Smooth muscle cell (in vitro differentiated cells): ENCODE data around the gene MPPED2. TPM values are rescaled to one million over a fixed set of nuclear protein-coding genes. Genes with fewer than 3 reads are reported as not detected.

Experiments
- DNase-seq: peaks from one replicate; lab custom pipeline; 2025; ENCODE audit not compliant: unreplicated experiment; lab: John Stamatoyannopoulos, UW
- H2AFZ ChIP-seq: fragments of 200-600 bp; sonication (generic); 2 replicates; pipeline ENCODE4 v1.6.0; 2016; ENCODE audit warnings: antibody characterized with exemption, low read depth, mild to moderate bottlenecking
- H3F3A ChIP-seq: fragments of 200-600 bp; sonication (generic); 2 replicates; pipeline ENCODE4 v1.6.0; 2017; ENCODE audit warnings: antibody characterized with exemption, low read depth
- H3K27ac ChIP-seq: fragments of 200-600 bp; sonication (generic); 2 replicates; pipeline ENCODE4 v1.5.1; 2016; ENCODE audit warnings: low read depth, mild to moderate bottlenecking
- H3K27me3 ChIP-seq: fragments of 200-600 bp; sonication (generic); 2 replicates; pipeline ENCODE4 v1.6.1; 2016; ENCODE audit warnings: low read depth, mild to moderate bottlenecking
- H3K36me3 ChIP-seq: fragments of 200-600 bp; sonication (generic); 2 replicates; pipeline ENCODE4 v1.5.1; 2016; ENCODE audit warnings: low read depth
- H3K4me1 ChIP-seq: fragments of 200-600 bp; sonication (generic); 2 replicates; pipeline ENCODE4 v1.5.1; 2016; ENCODE audit warnings: low read depth
- H3K4me2 ChIP-seq: fragments of 200-600 bp; sonication (generic); 2 replicates; pipeline ENCODE4 v1.6.0; 2016; ENCODE audit warnings: mild to moderate bottlenecking
- H3K4me3 ChIP-seq: fragments of 200-600 bp; sonication (generic); 2 replicates; pipeline ENCODE4 v1.5.1; 2016; ENCODE audit warnings: mild to moderate bottlenecking
- H3K79me2 ChIP-seq: fragments of 200-600 bp; sonication (generic); 2 replicates; pipeline ENCODE4 v1.6.0; 2016; ENCODE audit warnings: low read depth, mild to moderate bottlenecking
- H3K9ac ChIP-seq: fragments of 200-600 bp; sonication (generic); 2 replicates; pipeline ENCODE4 v1.6.0; 2016; ENCODE audit warnings: low read depth
- H3K9me3 ChIP-seq: fragments of 200-600 bp; sonication (generic); replicated peaks from 2 replicates; pipeline ENCODE4 v1.5.1; 2016; ENCODE audit warnings: low read depth
- H4K20me1 ChIP-seq: fragments of 200-600 bp; sonication (generic); 2 replicates; pipeline ENCODE4 v1.6.0; 2016; ENCODE audit warnings: low read depth
- CTCF ChIP-seq: fragments of 200-600 bp; sonication (generic); IDR thresholded peaks from 2 replicates; pipeline ENCODE4 v1.5.1; 2017; ENCODE audit warnings: borderline replicate concordance, mild to moderate bottlenecking, antibody characterized with exemption; ENCODE audit not compliant: insufficient read depth, poor library complexity, severe bottlenecking
- WGBS: methylation state at CpG from one replicate; pipeline ENCODE4 v1.1.7; 2016; ENCODE audit warnings: low lambda C conversion rate; 5-methylcytosine and 5-hydroxymethylcytosine counted together
- polyA plus RNA-seq: library from polyadenylated mRNA; unstranded; fragments of >200 nt; fragmentation: Nextera tagmentation; extraction: Ambion mirVana; gene quantifications from 2 replicates; pipeline ENCODE4 v1.2.1, GENCODE V29; 2016
- total RNA-seq: library from RNA; depleted of rRNA; stranded (reverse); fragments of >200 nt; gene quantifications from 2 replicates; pipeline ENCODE4 v1.2.3, GENCODE V29; 2014

The MPPED2 gene
- total and polyA plus RNA-seq, 2 experiments from 2014 or later: 0.82 to 1.4 TPM

GRCh38 chr11:30420233-30420787 lies 165.8 kb downstream of the MPPED2 start:
- Histone ChIP-seq H3K79me2 (no peaks in the 10 kb centered on the region), H3K9ac (no peak overlapping the region), H3K36me3 (no peaks in the 10 kb centered on the region), H4K20me1 (no peaks in the 10 kb centered on the region), H3K9me3 (no peaks in the 10 kb centered on the region), H3K27me3 (no peaks in the 10 kb centered on the region), H3K27ac (no peak overlapping the region), H3K4me2 (no peak overlapping the region), H2AFZ (no peak overlapping the region), H3F3A (no peaks in the 10 kb centered on the region), H3K4me3 (no peak overlapping the region), H3K4me1 (peaks cover 21% of the 10 kb centered on the region)
- no peak for DNase-seq
- no peak for TF ChIP-seq CTCF
- 88% methylated on average over 5 of the region's 5 CpGs for WGBS

GRCh38 chr11:30414806-30415205 lies 171.3 kb downstream of the MPPED2 start:
- no peak overlapping the region for H3K4me3 ChIP-seq
- no peak overlapping the region for H3K4me2 ChIP-seq
- no peaks in the 10 kb centered on the region for H4K20me1 ChIP-seq
- no peaks in the 10 kb centered on the region for H3K4me1 ChIP-seq
- H3K9me3 ChIP-seq: no peaks in the 10 kb centered on the region
- no peak for DNase-seq
- TF ChIP-seq CTCF: no peak
- no peak overlapping the region for H2AFZ ChIP-seq
- no peaks in the 10 kb centered on the region for H3K27me3 ChIP-seq
- H3K36me3 ChIP-seq: no peaks in the 10 kb centered on the region
- H3F3A ChIP-seq: no peaks in the 10 kb centered on the region
- H3K9ac ChIP-seq: no peak overlapping the region
- 75% methylated on average over 6 of the region's 6 CpGs for WGBS
- H3K79me2 ChIP-seq: no peaks in the 10 kb centered on the region
- H3K27ac ChIP-seq: no peak overlapping the region

GRCh38 chr11:30414244-30414643 lies 171.9 kb downstream of the MPPED2 start:
- H3K27me3 ChIP-seq: no peaks in the 10 kb centered on the region
- no peak overlapping the region for H3K27ac ChIP-seq
- H3K4me3 ChIP-seq: no peak overlapping the region
- H3K9ac ChIP-seq: no peak overlapping the region
- H3K4me1 ChIP-seq: no peaks in the 10 kb centered on the region
- no peaks in the 10 kb centered on the region for H3F3A ChIP-seq
- peak overlapping the region; percentile 12 for H3K4me2 ChIP-seq
- no peaks in the 10 kb centered on the region for H3K9me3 ChIP-seq
- DNase-seq: no peak
- TF ChIP-seq CTCF: no peak
- WGBS: 78% methylated on average over 5 of the region's 5 CpGs
- no peaks in the 10 kb centered on the region for H4K20me1 ChIP-seq
- no peaks in the 10 kb centered on the region for H3K36me3 ChIP-seq
- no peak overlapping the region for H2AFZ ChIP-seq
- no peaks in the 10 kb centered on the region for H3K79me2 ChIP-seq

GRCh38 chr11:30412509-30412908 lies 173.6 kb downstream of the MPPED2 start:
- WGBS: 73% methylated on average over 2 of the region's 2 CpGs
- no peak for TF ChIP-seq CTCF
- H3K9me3 ChIP-seq: no peaks in the 10 kb centered on the region

More at GRCh38 chr11:30412509-30412908, 173.6 kb downstream of the MPPED2 start:
- Histone ChIP-seq H3K9ac (no peak overlapping the region), H3K27me3 (no peaks in the 10 kb centered on the region), H3K79me2 (no peaks in the 10 kb centered on the region), H3K27ac (no peak overlapping the region), H3F3A (no peaks in the 10 kb centered on the region), H2AFZ (no peak overlapping the region), H3K4me3 (no peak overlapping the region), H4K20me1 (no peaks in the 10 kb centered on the region), H3K4me1 (peaks cover 5% of the 10 kb centered on the region), H3K36me3 (no peaks in the 10 kb centered on the region), H3K4me2 (no peak overlapping the region)
- DNase-seq: no peak
